CD4-positive, alpha-beta T cell (primary cell): ENCODE data around the gene ANGPTL5. TPM values are rescaled to one million over a fixed set of nuclear protein-coding genes. Genes with fewer than 3 reads are reported as not detected.

ENCODE experiments used
- ATAC-seq: fragments of 200-7000 bp; cut with Tn5 transposase; one replicate; pipeline ENCODE4 v1.10.0; 2022; ENCODE audit warnings: mild to moderate bottlenecking; ENCODE audit not compliant: poor library complexity
- CTCF ChIA-PET: fragments of 350-600 bp; sonication (Branson Sonifier 250); formaldehyde crosslinking; loops from one replicate; lab custom pipeline; 2021; ENCODE audit warnings: antibody characterized with exemption, inconsistent platforms; lab: Charles Lee
- POLR2A ChIA-PET: fragments of 350-600 bp; sonication (Branson Sonifier 250); formaldehyde crosslinking; loops from one replicate; lab custom pipeline; 2021; ENCODE audit warnings: antibody characterized with exemption, inconsistent platforms; lab: Charles Lee
- DNase-seq, 14 experiments: peaks; one replicate each; pipeline ENCODE4 v3.0.0-alpha.2; 2013 to 2020; ENCODE audit warnings: mixed read lengths in 2 of 14
- H3K27ac ChIP-seq, 2 donors: one replicate each; pipeline versions ENCODE4 v1.5.1 to v1.7.0; 2013; ENCODE audit warnings: low read length in 2 of 2, low read depth in 1 of 2, mild to moderate bottlenecking in 1 of 2
- H3K27me3 ChIP-seq, 2 experiments: 1 replicate in 1 of 2; 2 replicates in 1 of 2; pipeline versions ENCODE4 v1.6.1 to v1.7.0; 2013; ENCODE audit warnings: low read length in 2 of 2, control low read depth in 1 of 2, mild to moderate bottlenecking in 1 of 2, moderate library complexity in 1 of 2; ENCODE audit not compliant: insufficient read depth in 2 of 2, control insufficient read depth in 1 of 2
- H3K36me3 ChIP-seq: one replicate; pipeline ENCODE4 v1.6.1; 2013; ENCODE audit warnings: low read length, control low read depth; ENCODE audit not compliant: insufficient read depth
- H3K4me1 ChIP-seq: one replicate; pipeline ENCODE4 v1.6.1; 2013; ENCODE audit warnings: low read length, control low read depth; ENCODE audit not compliant: insufficient read depth
- H3K4me3 ChIP-seq: one replicate; pipeline ENCODE4 v1.5.1; 2013; ENCODE audit warnings: mild to moderate bottlenecking, low read length, moderate library complexity
- H3K9me3 ChIP-seq, 2 experiments: 1 replicate in 1 of 2; 2 replicates in 1 of 2; pipeline versions ENCODE4 v1.6.1 to v1.7.0; 2013; ENCODE audit warnings: low read length in 2 of 2, mild to moderate bottlenecking in 2 of 2, control low read depth in 1 of 2, moderate library complexity in 1 of 2; ENCODE audit not compliant: control insufficient read depth in 1 of 2, insufficient read depth in 1 of 2
- H3K27ac Mint-ChIP-seq: one replicate; pipeline ENCODE4 v1.8.0; 2020; ENCODE audit warnings: mixed read lengths
- H3K27me3 Mint-ChIP-seq: one replicate; pipeline ENCODE4 v1.8.0; 2021; ENCODE audit warnings: mixed read lengths
- H3K36me3 Mint-ChIP-seq: one replicate; pipeline ENCODE4 v1.8.0; 2021; ENCODE audit warnings: low read depth, mixed read lengths
- H3K4me1 Mint-ChIP-seq: one replicate; pipeline ENCODE4 v1.8.0; 2021; ENCODE audit warnings: low read depth, mixed read lengths
- H3K4me3 Mint-ChIP-seq: one replicate; pipeline ENCODE4 v1.8.0; 2020; ENCODE audit warnings: mild to moderate bottlenecking, mixed read lengths
- H3K9me3 Mint-ChIP-seq: one replicate; pipeline ENCODE4 v1.8.0; 2020; ENCODE audit warnings: mixed read lengths
- intact Hi-C, 2 experiments: fragments of 100-400 bp; cut with DNase I in 1 of 2; cut with micrococcal nuclease in 1 of 2; formaldehyde crosslinking; loops; one replicate each; pipeline versions ENCODE4 v1.15.1 to v1.9.0; 2023 to 2025; cut with DNase I, micrococcal nuclease
- total RNA-seq, 174 experiments: library from RNA in 2 of 174; stranded (reverse) in 2 of 174; gene quantifications; one replicate each; pipeline ENCODE4 v1.2.3 and lab custom pipeline; 2021 to 2026
- TF ChIP-seq, protein P1 (sequence below): fragments of 200-600 bp; IDR thresholded peaks from one replicate; pipeline ENCODE4 v1.8.0; 2022; ENCODE audit warnings: antibody characterized with exemption, mild to moderate bottlenecking

The ANGPTL5 gene
- total RNA-seq, 2 experiments from 2014 or later: not detected

DNA sequence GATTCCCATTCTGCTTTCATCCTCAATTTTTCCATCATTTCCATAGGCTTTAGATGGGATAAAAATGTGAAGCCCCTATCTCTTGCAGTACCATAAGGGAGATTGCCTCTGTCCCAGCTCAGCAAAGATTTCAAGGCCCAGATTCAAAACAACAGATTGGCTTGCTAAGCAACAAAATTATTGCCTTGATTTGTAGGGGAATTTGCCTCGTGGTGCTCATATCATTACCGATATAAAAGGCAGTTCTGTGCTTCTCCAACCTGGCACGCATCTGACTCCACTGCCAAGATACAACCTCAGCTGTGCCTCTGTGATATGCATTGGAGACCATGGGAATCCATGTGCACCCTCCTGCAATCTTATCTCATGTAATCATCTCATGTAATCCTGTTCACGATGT lies 26.6 kb downstream of the ANGPTL5 start:
- Mint-ChIP-seq H3K27me3 (peaks cover 40% of the 10 kb centered on the region), H3K9me3 (no peaks in the 10 kb centered on the region), H3K4me3 (no peak overlapping the region), H3K36me3 (no peaks in the 10 kb centered on the region), H3K27ac (no peak overlapping the region), H3K4me1 (peaks cover 7% of the 10 kb centered on the region)
- TF ChIP-seq, protein P1, sequence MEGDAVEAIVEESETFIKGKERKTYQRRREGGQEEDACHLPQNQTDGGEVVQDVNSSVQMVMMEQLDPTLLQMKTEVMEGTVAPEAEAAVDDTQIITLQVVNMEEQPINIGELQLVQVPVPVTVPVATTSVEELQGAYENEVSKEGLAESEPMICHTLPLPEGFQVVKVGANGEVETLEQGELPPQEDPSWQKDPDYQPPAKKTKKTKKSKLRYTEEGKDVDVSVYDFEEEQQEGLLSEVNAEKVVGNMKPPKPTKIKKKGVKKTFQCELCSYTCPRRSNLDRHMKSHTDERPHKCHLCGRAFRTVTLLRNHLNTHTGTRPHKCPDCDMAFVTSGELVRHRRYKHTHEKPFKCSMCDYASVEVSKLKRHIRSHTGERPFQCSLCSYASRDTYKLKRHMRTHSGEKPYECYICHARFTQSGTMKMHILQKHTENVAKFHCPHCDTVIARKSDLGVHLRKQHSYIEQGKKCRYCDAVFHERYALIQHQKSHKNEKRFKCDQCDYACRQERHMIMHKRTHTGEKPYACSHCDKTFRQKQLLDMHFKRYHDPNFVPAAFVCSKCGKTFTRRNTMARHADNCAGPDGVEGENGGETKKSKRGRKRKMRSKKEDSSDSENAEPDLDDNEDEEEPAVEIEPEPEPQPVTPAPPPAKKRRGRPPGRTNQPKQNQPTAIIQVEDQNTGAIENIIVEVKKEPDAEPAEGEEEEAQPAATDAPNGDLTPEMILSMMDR: no peak
- CTCF ChIA-PET: no interaction called here
- POLR2A ChIA-PET: no interaction called here
- H3K4me1 ChIP-seq: no peaks in the 10 kb centered on the region
- no peaks in the 10 kb centered on the region for H3K9me3 ChIP-seq
- no peaks in the 10 kb centered on the region for H3K36me3 ChIP-seq
- ATAC-seq (no peak), DNase-seq (no peak)
- intact Hi-C loops: loop anchor here in 1 of 2 experiments (5.0 kb wide), 1 partner anchor 58 kb away; no protein-coding TSS in a partner anchor
- no peak overlapping the region for H3K4me3 ChIP-seq
- H3K27me3 ChIP-seq: no peaks in the 10 kb centered on the region
- H3K27ac ChIP-seq: no peak overlapping the region

DNA sequence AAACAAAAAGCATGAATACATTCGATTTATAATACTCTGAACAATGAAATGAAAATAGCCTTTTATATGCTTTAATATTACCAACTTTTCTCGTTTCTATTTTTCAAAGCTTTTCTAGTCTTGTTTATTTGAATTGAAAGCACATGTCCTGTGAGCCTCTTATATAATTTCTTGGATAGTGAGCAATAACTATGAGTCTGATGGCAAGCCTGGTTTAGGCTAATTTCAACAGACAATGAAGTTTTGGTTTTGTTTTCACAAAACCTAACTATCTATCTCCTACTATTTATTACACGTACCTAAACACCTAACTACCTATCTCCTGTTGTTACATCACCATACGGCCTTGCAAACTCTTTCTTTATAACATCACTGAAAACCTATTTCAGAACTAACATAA lies 30.7 kb downstream of the ANGPTL5 start:
- TF ChIP-seq, protein P1: no peak
- POLR2A ChIA-PET: no interaction called here
- Histone ChIP-seq H3K4me3 (no peak overlapping the region), H3K9me3 (no peaks in the 10 kb centered on the region), H3K36me3 (no peaks in the 10 kb centered on the region), H3K27ac (no peak overlapping the region), H3K27me3 (peaks cover 0 to 4% of the 10 kb centered on the region in 2 experiments), H3K4me1 (no peaks in the 10 kb centered on the region)
- Mint-ChIP-seq H3K9me3 (no peaks in the 10 kb centered on the region), H3K27me3 (peaks cover 63% of the 10 kb centered on the region), H3K4me1 (peaks cover 7% of the 10 kb centered on the region), H3K27ac (no peak overlapping the region), H3K4me3 (no peak overlapping the region), H3K36me3 (no peaks in the 10 kb centered on the region)
- CTCF ChIA-PET: no interaction called here
- no peak for ATAC-seq
- no peak for DNase-seq
- intact Hi-C loops: loop anchor here in 1 of 2 experiments (5.0 kb wide), 1 partner anchor 62 kb away; no protein-coding TSS in a partner anchor

DNA sequence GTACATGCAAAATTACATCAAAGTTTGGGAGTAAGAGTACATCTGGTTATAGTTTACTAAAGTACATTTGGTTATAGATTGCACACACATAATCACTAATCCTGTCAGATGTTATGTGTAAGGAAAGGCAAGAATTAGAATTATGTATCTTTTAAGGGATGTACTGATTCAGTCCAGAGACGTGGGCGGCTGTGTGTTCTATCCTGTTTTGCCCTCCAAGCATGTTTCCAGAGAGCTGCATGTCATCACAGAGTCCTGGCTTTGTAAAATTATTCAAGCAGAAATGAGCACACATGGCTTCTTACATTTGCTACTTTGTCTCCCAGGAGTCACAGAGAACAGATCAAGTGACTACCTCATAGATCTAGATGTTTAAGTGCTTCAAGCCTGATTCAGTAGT lies 34.7 kb downstream of the ANGPTL5 start:
- ChIA-PET POLR2A (no interaction called here), CTCF (no interaction called here)
- Mint-ChIP-seq H3K4me3 (no peak overlapping the region), H3K36me3 (no peaks in the 10 kb centered on the region), H3K4me1 (no peaks in the 10 kb centered on the region), H3K27me3 (peaks cover 56% of the 10 kb centered on the region), H3K9me3 (no peaks in the 10 kb centered on the region), H3K27ac (no peak overlapping the region)
- Histone ChIP-seq H3K9me3 (no peaks in the 10 kb centered on the region), H3K4me3 (no peak overlapping the region), H3K27me3 (peaks cover 0 to 4% of the 10 kb centered on the region in 2 experiments), H3K4me1 (no peaks in the 10 kb centered on the region), H3K27ac (no peak overlapping the region), H3K36me3 (no peaks in the 10 kb centered on the region)
- intact Hi-C loops: no loop called here
- no peak for ATAC-seq
- TF ChIP-seq, protein P1: no peak
- DNase-seq: no peak
